ENCODE results near the gene LRRC75B.
"Not testable (repeated sequence)": the region's sequence is repeated elsewhere in the genome, so short reads cannot be mapped to it uniquely, and the experiment has no call there.

Gene LRRC75B

DNA sequence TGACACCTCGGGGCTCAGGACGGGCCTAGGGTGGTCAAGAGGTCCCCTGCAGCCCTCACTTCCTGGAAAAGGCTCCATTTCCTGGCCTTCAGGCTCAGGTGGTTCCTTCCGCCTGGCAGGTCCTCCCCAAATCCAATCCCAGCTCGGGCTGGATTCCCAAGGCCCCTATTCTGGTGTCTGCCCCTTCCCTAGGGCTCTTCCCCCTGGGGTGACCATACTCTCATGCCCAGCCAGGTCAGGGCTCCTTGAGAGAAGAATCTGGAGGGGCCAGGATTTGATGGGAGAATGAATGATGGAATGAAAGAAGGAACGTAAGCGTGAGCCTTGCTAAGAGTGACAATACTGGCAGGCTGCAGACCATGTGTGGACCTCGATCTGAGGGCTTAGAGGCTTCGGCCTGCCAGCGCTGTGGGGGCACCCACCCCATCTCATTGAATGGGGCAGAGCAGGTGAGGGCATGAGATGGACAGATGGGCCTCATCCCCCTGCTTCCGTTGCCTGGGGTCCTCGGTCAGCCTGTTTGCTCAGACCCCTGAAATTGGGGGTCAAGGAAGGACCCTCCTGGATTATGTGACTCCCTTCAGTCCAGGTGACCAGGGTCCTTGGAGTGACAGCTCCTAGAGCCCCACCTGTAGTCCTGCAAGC lies 9.4 kb upstream of the LRRC75B start:
- DNase-seq: not testable (repeated sequence)

DNA sequence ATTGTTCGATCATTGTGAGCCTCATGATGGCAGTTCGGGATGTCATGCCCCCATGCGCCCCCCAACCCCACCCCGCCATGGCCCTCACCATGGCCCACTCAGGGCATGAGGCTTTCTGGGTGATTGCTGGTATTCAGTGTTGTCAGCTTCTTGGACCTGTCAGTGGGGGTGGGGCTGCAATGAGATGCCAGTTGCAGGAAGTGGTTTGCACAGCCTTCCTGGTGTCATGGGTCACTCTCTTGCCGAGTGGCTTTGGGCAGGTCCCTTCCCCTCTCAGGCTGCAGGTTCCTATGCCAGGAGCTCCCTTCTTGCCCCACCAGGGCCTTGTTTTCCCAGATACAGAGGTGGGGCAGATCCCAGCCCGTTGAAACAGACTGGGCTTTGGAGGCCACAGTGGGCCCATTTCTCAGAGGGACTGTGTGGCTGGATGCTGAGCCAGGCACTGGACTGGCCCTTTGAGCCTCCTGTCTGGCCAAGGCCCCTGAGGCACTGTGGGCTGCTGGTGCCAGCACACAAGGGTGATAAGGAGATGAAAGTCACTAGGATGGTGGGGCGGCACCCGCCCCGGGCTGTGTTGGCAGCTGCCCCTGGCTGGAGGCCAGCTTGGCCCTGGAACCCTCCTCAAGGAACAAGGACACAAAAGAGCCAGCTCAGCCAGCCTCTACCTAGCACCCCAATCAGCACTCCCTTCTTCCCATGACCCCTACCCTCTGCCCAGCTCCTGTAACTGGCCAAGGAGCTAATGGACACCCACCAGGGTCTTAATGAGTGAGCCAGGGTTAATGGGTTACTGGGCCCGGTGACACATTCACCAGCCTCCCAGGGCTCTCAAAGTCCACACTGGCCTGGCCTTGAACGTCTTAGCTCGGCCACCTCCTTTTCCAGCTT lies 8.6 kb upstream of the LRRC75B start:
- DNase-seq: no peak

DNA sequence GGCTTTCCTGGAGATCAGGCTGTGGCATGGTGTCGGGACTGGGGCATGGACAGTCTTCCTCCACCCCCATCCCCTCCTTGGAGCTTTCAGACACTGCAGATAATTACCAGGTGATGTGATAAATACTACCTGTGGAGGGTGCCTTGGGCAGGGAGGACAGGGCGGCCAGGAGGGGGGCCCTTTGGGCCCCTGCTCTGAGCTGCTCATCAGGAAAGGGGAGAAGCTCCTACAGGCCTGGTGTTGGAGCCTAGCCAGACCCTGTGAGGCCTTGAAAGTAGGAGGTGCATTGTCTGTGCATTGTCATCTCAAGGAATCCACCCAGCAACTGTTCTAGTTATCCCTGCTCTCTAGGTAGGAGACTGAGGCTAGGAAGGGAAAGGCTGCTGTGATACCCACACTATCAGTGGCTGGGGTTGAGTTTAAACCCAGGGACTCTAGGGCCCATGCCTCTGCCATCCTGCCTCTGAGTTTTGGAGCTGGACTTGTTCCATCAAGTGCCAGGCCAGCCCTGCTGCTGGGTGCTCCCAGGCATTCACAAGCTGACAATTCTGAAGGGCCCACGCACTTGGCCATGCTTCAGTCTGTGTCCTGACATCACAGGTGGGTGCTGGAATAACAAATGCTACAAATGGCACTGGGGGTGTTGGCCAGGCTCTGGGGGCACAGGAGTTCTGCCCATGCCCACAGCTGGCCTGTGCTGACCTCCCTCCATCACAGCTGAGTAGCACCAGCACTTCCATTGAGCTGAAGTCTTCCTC lies 7.3 kb upstream of the LRRC75B start:
- not testable (repeated sequence) for DNase-seq

DNA sequence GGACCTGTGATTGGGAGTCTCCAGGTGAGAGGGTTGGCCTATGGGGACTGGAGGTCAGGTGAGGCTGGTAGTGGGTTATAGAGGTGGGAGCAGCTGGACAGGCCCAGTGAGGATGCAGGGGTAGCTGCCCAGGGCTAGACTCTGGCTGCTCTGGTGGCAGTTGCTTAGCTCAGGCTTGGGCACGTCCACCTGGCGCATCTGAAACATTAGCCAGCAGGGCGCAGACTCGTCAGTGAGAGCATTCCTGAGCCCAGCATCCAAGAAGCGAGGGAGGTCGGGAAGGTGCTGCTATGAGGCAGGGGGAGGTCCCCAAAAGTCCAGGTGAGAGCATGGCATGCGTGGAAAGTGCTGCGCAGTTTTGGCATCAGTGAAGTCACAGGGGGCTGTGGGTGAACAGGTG lies 6.6 kb upstream of the LRRC75B start:
- DNase-seq: no peak

DNA sequence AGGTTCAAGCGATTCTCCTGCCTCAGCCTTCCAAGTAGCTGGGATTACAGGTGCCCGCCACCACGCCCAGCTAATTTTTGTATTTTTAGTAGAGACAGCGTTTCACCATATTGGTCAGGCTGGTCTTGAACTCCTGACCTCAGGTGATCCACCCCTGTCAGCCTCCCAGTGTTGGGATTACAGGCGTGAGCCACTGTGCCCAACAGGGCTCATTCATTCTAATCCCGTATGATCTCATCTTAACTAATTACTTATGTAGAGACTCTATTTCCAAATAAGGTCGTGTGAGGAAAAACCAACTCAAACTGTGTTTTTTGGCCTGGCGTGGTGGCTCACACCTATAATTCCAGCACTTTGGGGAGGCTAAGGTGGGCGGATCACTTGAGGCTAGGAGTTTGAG lies 4.2 kb upstream of the LRRC75B start:
- DNase-seq: not testable (repeated sequence)

DNA sequence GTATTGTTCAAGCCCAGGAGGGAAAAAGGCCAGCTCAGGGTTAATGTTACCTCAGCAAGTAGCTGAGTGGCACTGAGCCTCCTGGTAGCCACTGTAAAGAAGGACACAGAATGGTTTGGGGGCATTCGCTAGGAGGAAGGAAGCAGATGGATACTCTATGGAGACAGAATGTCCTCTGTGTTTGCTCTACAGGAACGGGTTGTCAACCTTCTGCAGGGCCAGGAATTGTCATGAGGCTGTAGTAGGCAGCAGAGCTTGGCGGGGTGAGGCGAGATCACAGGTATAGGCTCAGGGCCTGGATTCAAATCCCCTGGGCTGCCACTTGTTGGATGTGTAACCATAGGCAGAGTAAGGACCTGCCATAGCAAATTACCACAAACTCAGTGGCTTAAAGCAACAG lies 3.0 kb upstream of the LRRC75B start:
- DNase-seq: no peak

DNA sequence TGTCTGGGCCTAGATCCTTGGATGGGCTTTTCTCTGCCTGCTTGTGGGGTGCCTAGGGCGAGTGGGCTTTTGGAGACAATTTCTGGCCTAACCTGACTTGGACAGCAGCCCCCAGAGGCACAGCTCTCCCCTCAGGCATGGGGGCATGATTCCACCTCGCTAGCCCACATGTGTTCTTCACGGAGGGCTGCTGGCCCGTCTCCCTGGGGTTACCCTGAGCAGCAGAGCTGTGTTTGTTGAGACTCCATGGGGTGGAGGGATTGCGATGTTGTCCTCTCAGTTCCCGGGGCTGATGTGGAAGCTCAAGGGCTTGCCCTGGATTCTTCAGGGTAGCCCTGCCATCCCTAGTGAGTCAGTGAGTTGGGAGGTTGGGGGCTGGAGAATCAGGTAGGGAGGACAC lies 2.4 kb upstream of the LRRC75B start:
- no peak for DNase-seq

GRCh38 chr22:24594569-24595120 lies 1.8 kb upstream of the LRRC75B start:
- no peak for DNase-seq

- DNase-seq: no peak
Measured at GRCh38 chr22:24593836-24594568, 1.1 kb upstream of the LRRC75B start.

DNA sequence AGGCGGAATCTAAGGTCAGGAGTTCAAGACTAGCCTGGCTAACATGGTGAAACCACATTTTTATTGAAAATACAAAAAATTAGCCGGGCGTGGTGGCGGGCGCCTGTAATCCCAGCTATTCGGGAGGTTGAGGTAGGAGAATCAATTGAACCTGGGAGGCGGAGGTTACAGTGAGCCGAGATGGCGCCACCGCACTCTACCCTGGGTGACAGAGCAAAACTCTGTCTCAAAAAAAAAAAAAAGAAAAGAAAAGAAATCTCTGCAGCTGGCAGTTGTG lies 624 bp upstream of the LRRC75B start:
- not testable (repeated sequence) for DNase-seq

GRCh38 chr22:24592058-24592850 lies 619 bp downstream of the LRRC75B start:
- DNase-seq: no peak

GRCh38 chr22:24591286-24591830 lies 1.5 kb downstream of the LRRC75B start:
- DNase-seq: no peak

GRCh38 chr22:24590596-24591173 lies 2.2 kb downstream of the LRRC75B start:
- no peak for DNase-seq

GRCh38 chr22:24589518-24590030 lies 3.3 kb downstream of the LRRC75B start:
- DNase-seq: no peak

- no peak for DNase-seq
Measured at GRCh38 chr22:24588757-24589481, 4.0 kb downstream of the LRRC75B start.

- DNase-seq: no peak
Measured at GRCh38 chr22:24588381-24588756, 4.5 kb downstream of the LRRC75B start.

DNA sequence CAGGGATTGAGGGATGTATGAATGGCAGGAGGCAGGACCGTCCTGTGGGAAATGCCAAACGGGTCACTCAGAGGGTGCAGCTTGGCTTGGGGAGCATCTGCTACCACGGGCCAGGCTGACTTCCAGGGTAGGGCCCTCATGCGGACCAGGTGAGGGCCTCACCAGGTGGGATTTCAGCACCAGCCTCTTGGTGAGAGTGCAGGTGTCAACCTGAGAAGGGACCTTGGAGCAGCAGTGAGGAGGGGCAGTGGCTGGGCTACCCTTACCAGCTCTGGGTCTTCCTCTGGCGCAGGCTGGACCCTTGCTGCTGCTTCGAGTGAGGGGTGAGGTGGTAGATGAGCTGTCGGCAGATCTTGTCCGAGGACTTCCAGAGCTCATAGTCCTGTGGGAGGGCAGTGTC lies 4.9 kb downstream of the LRRC75B start:
- DNase-seq: no peak

- no peak for DNase-seq
Measured at GRCh38 chr22:24587251-24587650, 5.6 kb downstream of the LRRC75B start.

- DNase-seq: no peak
Measured at GRCh38 chr22:24585927-24586546, 6.8 kb downstream of the LRRC75B start.

DNA sequence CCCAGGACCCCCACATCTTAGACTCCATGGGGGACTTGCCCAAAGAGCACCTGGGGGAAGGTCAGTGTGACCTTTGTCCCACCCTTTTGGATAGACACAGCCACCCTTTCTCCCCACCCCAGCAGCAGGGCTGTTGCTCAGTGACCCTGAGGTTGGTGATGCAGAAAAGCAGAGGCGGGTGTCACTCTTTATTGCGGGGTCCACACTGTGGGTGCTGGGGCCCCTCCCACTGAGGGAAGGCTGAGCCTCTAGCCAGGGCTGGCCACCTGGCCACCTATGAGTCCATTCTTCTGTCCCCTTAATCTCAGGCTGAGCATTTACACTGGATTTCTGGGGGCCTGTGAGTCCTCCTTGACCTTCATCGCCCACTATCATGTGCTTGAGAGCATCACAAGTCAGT lies 7.4 kb downstream of the LRRC75B start:
- DNase-seq: no peak

Data from suppressor macrophage treated with lipopolysaccharide for 4 hours (primary cell).